Bronchial epithelial cell (primary cell): ENCODE results near the gene OXA1L. TPM values are rescaled to one million over a fixed set of nuclear protein-coding genes. Genes with fewer than 3 reads are reported as not detected.
"Not testable (repeated sequence)": the region's sequence is repeated elsewhere in the genome, so short reads cannot be mapped to it uniquely, and the experiment has no call there.

Experiments
- DNase-seq: peaks from one replicate; pipeline ENCODE4 v3.0.0-alpha.2; 2010; ENCODE audit warnings: low read depth
- FAIRE-seq: peaks from 2 replicates; lab custom pipeline; 2011; peaks lifted over from hg19 to GRCh38; lab: Jason Lieb, UNC
- H3K27me3 ChIP-seq: 2 replicates; pipeline ENCODE4 v1.5.1; 2011; ENCODE audit warnings: low read length; ENCODE audit not compliant: control insufficient read depth, insufficient read depth
- H3K36me3 ChIP-seq: 2 replicates; pipeline ENCODE4 v1.5.1; 2011; ENCODE audit warnings: low read length; ENCODE audit not compliant: control insufficient read depth, insufficient read depth
- H3K4me3 ChIP-seq: 2 replicates; pipeline ENCODE4 v1.5.1; 2011; ENCODE audit warnings: mild to moderate bottlenecking, low read depth, low read length, control low read depth
- total RNA-seq: library from RNA; depleted of rRNA; stranded (reverse); fragments of >200 nt; gene quantifications from 2 replicates; pipeline ENCODE4 v1.2.1, GENCODE V29; 2014
- TF ChIP-seq, protein P1 (sequence below): IDR thresholded peaks from 2 replicates; pipeline ENCODE4 v1.5.1; 2011; ENCODE audit warnings: mild to moderate bottlenecking, moderate library complexity, low read length, control low read depth, inconsistent platforms; ENCODE audit not compliant: insufficient read depth, severe bottlenecking

OXA1L gene
- total RNA-seq, 1 donor from 2014 or later = 29.2 TPM

DNA sequence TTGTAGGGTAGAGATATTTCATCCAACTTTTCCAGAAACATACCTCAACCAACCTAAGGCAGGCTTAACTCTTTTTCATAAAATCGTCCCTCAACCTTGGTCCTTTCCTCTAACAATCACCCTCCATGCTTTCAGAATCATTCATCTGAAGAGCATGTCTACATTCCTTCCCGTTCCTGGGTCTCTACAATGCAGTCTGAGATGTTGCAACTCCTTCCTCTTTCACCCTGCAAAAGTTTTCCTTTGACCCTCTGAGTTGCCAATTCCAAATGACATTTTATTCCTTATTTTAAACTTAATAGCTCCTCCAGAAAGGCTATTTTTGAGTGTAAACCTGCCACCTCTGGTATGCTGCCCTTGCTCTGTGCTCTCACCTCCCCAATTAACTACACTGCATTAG, 32.0 kb downstream of the OXA1L start:
- DNase-seq (no peak), FAIRE-seq (no peak)
- H3K4me3 ChIP-seq = no peak overlapping the region
- no peaks in the 10 kb centered on the region for H3K27me3 ChIP-seq
- no peaks in the 10 kb centered on the region for H3K36me3 ChIP-seq
- TF ChIP-seq, protein P1, sequence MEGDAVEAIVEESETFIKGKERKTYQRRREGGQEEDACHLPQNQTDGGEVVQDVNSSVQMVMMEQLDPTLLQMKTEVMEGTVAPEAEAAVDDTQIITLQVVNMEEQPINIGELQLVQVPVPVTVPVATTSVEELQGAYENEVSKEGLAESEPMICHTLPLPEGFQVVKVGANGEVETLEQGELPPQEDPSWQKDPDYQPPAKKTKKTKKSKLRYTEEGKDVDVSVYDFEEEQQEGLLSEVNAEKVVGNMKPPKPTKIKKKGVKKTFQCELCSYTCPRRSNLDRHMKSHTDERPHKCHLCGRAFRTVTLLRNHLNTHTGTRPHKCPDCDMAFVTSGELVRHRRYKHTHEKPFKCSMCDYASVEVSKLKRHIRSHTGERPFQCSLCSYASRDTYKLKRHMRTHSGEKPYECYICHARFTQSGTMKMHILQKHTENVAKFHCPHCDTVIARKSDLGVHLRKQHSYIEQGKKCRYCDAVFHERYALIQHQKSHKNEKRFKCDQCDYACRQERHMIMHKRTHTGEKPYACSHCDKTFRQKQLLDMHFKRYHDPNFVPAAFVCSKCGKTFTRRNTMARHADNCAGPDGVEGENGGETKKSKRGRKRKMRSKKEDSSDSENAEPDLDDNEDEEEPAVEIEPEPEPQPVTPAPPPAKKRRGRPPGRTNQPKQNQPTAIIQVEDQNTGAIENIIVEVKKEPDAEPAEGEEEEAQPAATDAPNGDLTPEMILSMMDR = no peak

DNA sequence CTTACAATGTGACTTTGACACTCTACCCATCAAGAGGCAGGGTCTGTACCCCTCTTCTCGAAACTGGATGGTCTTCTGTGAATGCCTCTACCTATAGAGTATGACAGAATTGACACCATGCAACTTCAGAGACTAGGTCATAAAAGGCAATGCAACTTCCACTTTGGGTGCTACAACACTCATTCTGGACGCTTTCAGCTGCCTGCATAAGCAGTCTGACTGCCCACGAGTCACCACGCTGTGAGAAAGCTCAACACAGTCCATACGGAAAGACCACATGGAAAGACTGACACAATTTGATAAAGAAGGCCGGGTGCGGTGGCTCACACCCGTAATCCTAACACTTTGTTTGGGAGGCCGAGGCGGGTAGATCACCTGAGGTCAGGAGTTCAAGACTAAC, 33.9 kb downstream of the OXA1L start:
- FAIRE-seq (no peak), DNase-seq (no peak)
- TF ChIP-seq, protein P1 = no peak
- Histone ChIP-seq H3K4me3 (no peak overlapping the region), H3K27me3 (no peaks in the 10 kb centered on the region), H3K36me3 (no peaks in the 10 kb centered on the region)

DNA sequence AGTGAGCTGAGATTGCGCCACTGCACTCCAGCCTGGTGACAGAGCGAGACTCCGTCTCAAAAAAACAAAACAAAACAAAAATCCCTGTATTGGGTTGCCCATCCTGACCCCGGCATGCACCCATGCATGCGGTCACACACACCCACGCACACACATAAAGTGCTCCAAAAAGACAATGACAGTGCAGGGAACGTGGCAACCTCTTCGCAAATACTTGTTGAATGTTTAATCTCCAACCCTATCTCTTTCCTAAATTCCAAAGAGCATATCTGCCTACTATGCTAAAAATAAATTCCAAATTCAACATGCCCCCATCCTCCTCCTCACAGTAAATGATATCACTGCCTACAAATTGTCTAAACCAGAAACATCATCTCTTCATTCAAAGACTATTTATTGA, 35.2 kb downstream of the OXA1L start:
- H3K27me3 ChIP-seq = no peaks in the 10 kb centered on the region
- TF ChIP-seq, protein P1 = no peak
- DNase-seq = no peak
- FAIRE-seq = no peak
- H3K4me3 ChIP-seq = no peak overlapping the region
- H3K36me3 ChIP-seq = no peaks in the 10 kb centered on the region

DNA sequence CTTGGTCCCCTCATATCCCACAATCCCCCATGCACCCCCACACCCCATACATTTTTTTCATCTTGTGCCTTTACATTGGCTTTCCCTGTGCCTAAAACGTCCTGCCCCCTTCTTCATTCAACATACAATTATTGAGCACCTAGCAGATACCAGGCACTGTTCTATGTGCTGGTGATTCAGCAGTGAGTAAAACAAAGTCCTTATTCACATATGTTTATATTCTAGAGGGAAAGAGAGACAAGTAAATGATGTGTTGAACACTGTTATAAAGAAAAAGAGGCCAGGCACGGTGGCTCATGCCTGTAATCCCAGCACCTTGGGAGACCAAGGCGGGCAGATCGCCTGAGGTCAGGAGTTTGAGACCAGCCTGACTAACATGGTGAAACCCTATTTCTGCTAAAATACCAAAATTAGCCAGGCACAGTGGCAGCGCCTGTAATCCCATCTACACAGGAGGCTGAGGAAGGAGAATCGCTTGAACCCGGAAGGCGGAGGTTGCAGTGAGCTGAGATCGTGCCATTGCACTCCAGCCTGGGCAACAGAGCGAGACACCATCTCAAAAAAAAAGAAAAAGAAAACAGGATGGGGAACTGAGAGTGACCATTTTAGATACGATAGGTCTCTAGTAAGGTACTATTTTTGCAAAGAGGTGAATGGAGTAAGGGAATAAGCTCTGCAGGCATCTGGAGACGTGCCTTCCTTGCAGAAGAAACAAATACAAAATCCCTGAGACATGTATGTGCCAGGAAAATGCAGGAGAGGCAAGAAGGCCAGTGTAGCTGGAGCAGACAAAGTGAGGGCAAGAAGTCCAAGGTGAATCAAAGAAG, 36.6 kb downstream of the OXA1L start:
- no peaks in the 10 kb centered on the region for H3K36me3 ChIP-seq
- no peak overlapping the region for H3K4me3 ChIP-seq
- DNase-seq (no peak), FAIRE-seq (no peak)
- no peaks in the 10 kb centered on the region for H3K27me3 ChIP-seq
- TF ChIP-seq, protein P1 = no peak

DNA sequence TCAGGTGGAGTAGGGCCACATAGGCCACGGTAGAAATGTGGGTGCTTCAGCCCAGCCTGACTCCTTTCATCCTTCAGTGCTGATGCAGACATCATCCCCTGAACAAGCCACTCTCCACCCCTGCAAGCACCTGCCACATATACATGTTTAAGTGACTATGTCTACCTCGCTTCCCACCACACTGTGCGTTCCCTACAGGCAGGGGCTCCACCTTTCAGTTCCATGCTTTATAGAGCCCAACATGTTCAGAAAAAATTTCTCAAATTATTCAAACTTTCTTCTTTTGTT, 37.1 kb downstream of the OXA1L start:
- no peak for DNase-seq
- TF ChIP-seq, protein P1 = no peak
- Histone ChIP-seq H3K4me3 (no peak overlapping the region), H3K36me3 (no peaks in the 10 kb centered on the region), H3K27me3 (no peaks in the 10 kb centered on the region)
- no peak for FAIRE-seq

DNA sequence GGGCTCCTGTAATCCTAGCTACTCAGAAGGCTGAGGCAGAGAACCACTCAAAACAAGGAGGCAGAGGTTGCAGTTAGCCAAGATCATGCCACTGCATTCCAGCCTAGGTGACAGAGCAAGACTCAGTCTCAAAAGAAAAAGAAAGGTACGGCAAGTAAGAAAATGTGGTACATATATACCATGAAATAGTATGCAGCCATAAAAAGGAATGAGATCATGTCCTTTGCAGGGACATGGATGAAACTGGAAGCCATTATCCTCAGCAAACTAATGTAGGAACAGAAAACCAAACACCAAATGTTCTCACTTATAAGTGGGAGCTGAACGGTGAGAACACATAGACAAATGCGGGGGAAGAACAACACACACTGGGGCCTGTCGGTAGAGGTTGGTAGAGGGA, 38.7 kb downstream of the OXA1L start:
- not testable (repeated sequence) for FAIRE-seq, H3K4me3 ChIP-seq, DNase-seq, H3K36me3 ChIP-seq, H3K27me3 ChIP-seq
